HepG2 (cell line): ENCODE data around the gene GDPD5. TPM values are rescaled to one million over a fixed set of nuclear protein-coding genes. Genes with fewer than 3 reads are reported as not detected.

ENCODE experiments used
- ATAC-seq: fragments of 200-7000 bp; cut with Tn5 transposase; 3 replicates; pipeline ENCODE4 v1.9.1; 2020; ENCODE audit warnings: mild to moderate bottlenecking, moderate library complexity
- BruUV-seq: library from RNA; stranded (reverse); fragments of 400-500 nt; replicated peaks from 2 replicates; lab custom pipeline; 2021; lab: Mats Ljungman, UMichigan
- CTCF ChIA-PET: fragments of 300-600 bp; formaldehyde crosslinking; extraction: SDS; loops from one replicate; lab custom pipeline; 2021; ENCODE audit warnings: low total read pairs, inconsistent platforms, low intra/inter-chr PET ratio; lab: Yijun Ruan, JAX
- POLR2A ChIA-PET: fragments of 350-600 bp; sonication (Branson Sonifier 250); formaldehyde crosslinking; loops from one replicate; lab custom pipeline; 2020; ENCODE audit warnings: antibody characterized with exemption, inconsistent platforms; lab: Yijun Ruan, JAX
- DNase-seq: peaks from one replicate; pipeline ENCODE4 v3.0.0-alpha.2; 2015; ENCODE audit warnings: low spot score
- FAIRE-seq: peaks from 3 replicates; lab custom pipeline; 2011; peaks lifted over from hg19 to GRCh38; lab: Jason Lieb, UNC
- H2AFZ ChIP-seq: one replicate; pipeline ENCODE4 v1.6.1; 2011; ENCODE audit warnings: low read length, inconsistent platforms
- H3K27ac ChIP-seq: fragments of 300-600 bp; 3 replicates; pipeline ENCODE4 v1.8.0; 2011; ENCODE audit warnings: mixed run types, mild to moderate bottlenecking, mixed read lengths, low read length, inconsistent platforms; ENCODE audit not compliant: insufficient read depth; ENCODE audit errors: extremely low read length
- H3K27me3 ChIP-seq, 2 experiments: fragments of 200-600 bp in 1 of 2; 2 replicates in 1 of 2; 3 replicates in 1 of 2; pipeline versions ENCODE4 v1.6.0 to v1.8.0; 2011; ENCODE audit warnings: low read length in 2 of 2, mild to moderate bottlenecking in 2 of 2, moderate library complexity in 2 of 2, inconsistent platforms in 1 of 2; ENCODE audit not compliant: insufficient read depth in 2 of 2, control insufficient read depth in 1 of 2
- H3K36me3 ChIP-seq, 2 experiments: fragments of 200-600 bp in 1 of 2; replicated peaks in 1 of 2; 2 replicates in 1 of 2; 3 replicates in 1 of 2; pipeline versions ENCODE4 v1.5.1 to v1.8.0; 2011; ENCODE audit warnings: low read length in 2 of 2, inconsistent platforms in 1 of 2; ENCODE audit not compliant: insufficient read depth in 2 of 2, control insufficient read depth in 1 of 2
- H3K4me1 ChIP-seq: 2 replicates; pipeline ENCODE4 v1.5.1; 2012; ENCODE audit warnings: low read length, inconsistent platforms; ENCODE audit not compliant: insufficient read depth
- H3K4me2 ChIP-seq: 2 replicates; pipeline ENCODE4 v1.6.0; 2011; ENCODE audit warnings: low read depth, low read length, inconsistent platforms
- H3K4me3 ChIP-seq, 3 experiments: fragments of 200-600 bp in 1 of 3; sonication (generic), shearing (Covaris generic) in 1 of 3; replicated peaks in 1 of 3; 2 replicates each; pipeline ENCODE4 v1.5.1; 2011 to 2016; ENCODE audit warnings: low read length in 3 of 3, inconsistent platforms in 2 of 3, low read depth in 2 of 3, mild to moderate bottlenecking in 2 of 3, control low read depth in 1 of 3, mixed read lengths in 1 of 3; ENCODE audit not compliant: insufficient read depth in 1 of 3
- H3K79me2 ChIP-seq: one replicate; pipeline ENCODE4 v1.6.1; 2011; ENCODE audit warnings: low read length, inconsistent platforms; ENCODE audit not compliant: insufficient read depth
- H3K9ac ChIP-seq: 2 replicates; pipeline ENCODE4 v1.6.0; 2011; ENCODE audit warnings: mild to moderate bottlenecking, low read depth, low read length, inconsistent platforms; ENCODE audit not compliant: insufficient read depth
- H3K9me3 ChIP-seq: 2 replicates; pipeline ENCODE4 v1.5.1; 2012; ENCODE audit warnings: mild to moderate bottlenecking, low read length
- H4K20me1 ChIP-seq: 2 replicates; pipeline ENCODE4 v1.6.0; 2011; ENCODE audit warnings: inconsistent platforms, mild to moderate bottlenecking, low read length, moderate library complexity; ENCODE audit not compliant: insufficient read depth
- ATF3 ChIP-seq: sonication (generic); formaldehyde crosslinking; IDR thresholded peaks from 2 replicates; pipeline ENCODE4 v1.4.0; 2020; ENCODE audit warnings: missing genetic modification reagents
- E2F2 ChIP-seq: sonication (generic); formaldehyde crosslinking; IDR thresholded peaks from 2 replicates; pipeline ENCODE4 v1.4.0; 2020; ENCODE audit warnings: missing genetic modification reagents, borderline replicate concordance
- FOXP1 ChIP-seq, 2 experiments: fragments of 450-650 bp in 1 of 2; IDR thresholded peaks; 2 replicates each; pipeline ENCODE4 v1.6.1; 2017 to 2018; ENCODE audit warnings: antibody characterized with exemption in 1 of 2
- GMEB2 ChIP-seq: IDR thresholded peaks from 2 replicates; pipeline ENCODE4 v1.6.1; 2016; ENCODE audit warnings: missing biosample characterization, missing genetic modification reagents, low read depth
- HNF4A ChIP-seq: sonication (generic); formaldehyde crosslinking; IDR thresholded peaks from 2 replicates; pipeline ENCODE4 v1.4.0; 2020; ENCODE audit warnings: missing genetic modification reagents
- KAT7 ChIP-seq: IDR thresholded peaks from 2 replicates; pipeline ENCODE4 v1.6.1; 2018; ENCODE audit warnings: borderline replicate concordance, missing compliant biosample characterization
- SATB2 ChIP-seq: sonication (generic); formaldehyde crosslinking; IDR thresholded peaks from 2 replicates; pipeline ENCODE4 v1.5.0; 2020; ENCODE audit warnings: missing genetic modification reagents
- TOPORS ChIP-seq: sonication (generic); formaldehyde crosslinking; IDR thresholded peaks from 2 replicates; pipeline ENCODE4 v1.8.0; 2023; ENCODE audit warnings: mild to moderate bottlenecking, missing genetic modification reagents
- ZNF232 ChIP-seq: sonication (generic); formaldehyde crosslinking; IDR thresholded peaks from 2 replicates; pipeline ENCODE4 v1.4.0; 2020; ENCODE audit warnings: missing genetic modification reagents, borderline replicate concordance
- ZNF253 ChIP-seq: sonication (generic); formaldehyde crosslinking; IDR thresholded peaks from 2 replicates; pipeline ENCODE4 v1.8.0; 2022; ENCODE audit warnings: mild to moderate bottlenecking, missing genetic modification reagents, borderline replicate concordance
- ZNF557 ChIP-seq: sonication (generic); formaldehyde crosslinking; IDR thresholded peaks from 2 replicates; pipeline ENCODE4 v1.4.0; 2020; ENCODE audit warnings: missing genetic modification reagents
- ZNF709 ChIP-seq: sonication (generic); formaldehyde crosslinking; IDR thresholded peaks from 2 replicates; pipeline ENCODE4 v1.5.0; 2020; ENCODE audit warnings: mild to moderate bottlenecking, missing genetic modification reagents
- WGBS: methylation state at CpG from one replicate; pipeline ENCODE4 v1.1.6; 2017; ENCODE audit warnings: low lambda C conversion rate; 5-methylcytosine and 5-hydroxymethylcytosine counted together
- in situ Hi-C: cut with HindIII; loops from 2 replicates; pipeline ENCODE4 v1.10.0; 2017; ENCODE audit warnings: low pct_unique_long_range_greater_than_20kb; ENCODE audit not compliant: extremely low pct_ligation_motif_present
- intact Hi-C: fragments of 100-400 bp; cut with micrococcal nuclease; formaldehyde crosslinking; loops from one replicate; pipeline ENCODE4 v1.10.0; 2022; ENCODE audit not compliant: unreplicated experiment
- polyA plus RNA-seq, 8 experiments: library from polyadenylated mRNA; depleted of rRNA in 3 of 8; stranded (reverse) in 7 of 8; unstranded in 1 of 8; fragments of >200 nt; fragmentation: Illumina TruSeq in 4 of 8; extraction: Trizol in 4 of 8; gene quantifications; 2 replicates each; pipeline versions ENCODE4 v1.2.1 to v1.2.3, GENCODE V29; 2011 to 2016; ENCODE audit warnings: low read depth in 4 of 8, missing spikeins in 1 of 8, mixed read lengths in 1 of 8; ENCODE audit not compliant: insufficient read depth in 1 of 8
- total RNA-seq, 5 experiments: library from RNA; depleted of rRNA; stranded (reverse); fragments of >200 nt; fragmentation: Illumina TruSeq; extraction: Trizol; gene quantifications; 2 replicates each; pipeline ENCODE4 v1.2.3, GENCODE V29; 2016; ENCODE audit warnings: low read depth in 1 of 5
- TF ChIP-seq, protein P1 (sequence below): sonication (generic); formaldehyde crosslinking; IDR thresholded peaks from 2 replicates; pipeline ENCODE4 v1.4.0; 2020; ENCODE audit warnings: low read depth, mild to moderate bottlenecking, missing genetic modification reagents
- TF ChIP-seq, protein P2 (sequence below): IDR thresholded peaks from 2 replicates; pipeline ENCODE4 v1.6.1; 2016

The GDPD5 gene
- total and polyA plus RNA-seq, 2 of the 13 experiments (the other 11 are each of a cell fraction or from before 2014, with no cell fraction given): 55.0 to 67.5 TPM

DNA sequence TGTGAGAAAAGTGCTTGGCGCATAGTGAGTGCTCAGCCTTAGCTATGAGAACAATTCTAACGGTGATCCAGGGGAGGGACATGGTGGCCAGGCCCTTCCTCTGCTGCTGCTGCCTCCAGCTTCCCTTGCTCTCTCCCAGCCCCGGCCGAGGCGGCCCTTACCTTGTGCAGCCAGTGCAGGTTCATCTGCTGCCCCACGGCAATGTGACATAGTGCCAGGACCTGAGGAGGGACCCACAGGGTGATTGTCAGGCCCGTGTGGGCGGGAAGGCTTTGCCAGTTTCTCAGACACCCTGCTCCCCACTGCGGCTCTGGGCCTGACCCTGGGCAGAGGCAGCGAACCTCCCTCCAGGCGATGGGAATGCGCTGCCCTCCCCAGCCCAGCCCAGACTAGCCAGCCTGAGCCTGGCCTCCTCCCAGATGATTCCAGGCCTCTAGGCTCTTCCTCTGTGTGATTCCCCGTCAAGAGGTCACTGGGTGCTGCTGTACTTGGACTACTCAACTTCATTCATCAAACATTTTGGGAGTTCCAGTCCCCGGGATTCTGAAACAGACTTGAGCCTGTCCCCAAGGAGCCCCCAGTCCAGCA is 69.1 kb downstream of the GDPD5 start:
- POLR2A ChIA-PET: no interaction called here
- in situ Hi-C loops (no loop called here), intact Hi-C loops (no loop called here)
- TF ChIP-seq ZNF709 (CRISPR knock-in tag): no peak
- TF ChIP-seq TOPORS (CRISPR knock-in tag): no peak
- no peak for TF ChIP-seq FOXP1 (IDR thresholded peaks at IDR 0.05)
- TF ChIP-seq FOXP1 (CRISPR knock-in tag; IDR thresholded peaks at IDR 0.05): no peak
- TF ChIP-seq ZNF557 (CRISPR knock-in tag): no peak
- no peak for TF ChIP-seq SATB2 (CRISPR knock-in tag)
- CTCF ChIA-PET: no interaction called here
- no peak for FAIRE-seq
- H2AFZ ChIP-seq: no peak overlapping the region
- no TSS peak for BruUV-seq
- DNase-seq: no peak
- H3K27ac ChIP-seq: no peak overlapping the region
- no peaks in the 10 kb centered on the region for H3K79me2 ChIP-seq
- WGBS: 96% methylated on average over 9 of the region's 14 CpGs
- no peak overlapping the region for H3K4me2 ChIP-seq
- H4K20me1 ChIP-seq: no peaks in the 10 kb centered on the region
- no peaks in the 10 kb centered on the region for H3K9me3 ChIP-seq
- no peaks in the 10 kb centered on the region for H3K4me1 ChIP-seq
- no peak overlapping the region for H3K9ac ChIP-seq
- no peak for ATAC-seq
- no peaks in the 10 kb centered on the region for H3K27me3 ChIP-seq
- H3K36me3 ChIP-seq: peaks cover 42 to 71% of the 10 kb centered on the region in 2 experiments; a peak in 4 of 5 replicates
- H3K4me3 ChIP-seq: no peak overlapping the region

DNA sequence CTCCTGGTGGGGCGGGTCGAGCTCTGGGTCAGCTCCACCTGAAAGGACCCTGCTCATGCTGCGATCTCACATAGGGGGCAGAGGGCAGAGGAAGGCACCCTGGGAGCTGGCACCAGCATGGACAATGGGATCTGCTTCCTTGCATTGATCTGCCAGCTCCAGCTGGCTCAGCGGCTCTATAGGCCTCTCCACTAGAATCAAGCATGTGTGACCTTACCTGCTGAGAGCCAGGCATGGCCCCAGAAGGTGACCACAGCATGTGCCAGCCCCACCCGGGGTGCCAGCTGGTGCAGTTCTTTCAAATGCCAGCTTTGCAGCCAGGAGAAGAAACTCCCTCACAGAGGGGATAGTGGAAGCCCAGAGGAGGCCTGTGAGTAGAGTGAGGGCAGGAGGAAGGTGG is 70.8 kb downstream of the GDPD5 start:
- BruUV-seq: no TSS peak
- H3K4me3 ChIP-seq: no peak overlapping the region
- H3K36me3 ChIP-seq: peaks cover 34 to 62% of the 10 kb centered on the region in 2 experiments; a peak in 4 of 5 replicates
- no peak overlapping the region for H3K27ac ChIP-seq
- H3K4me1 ChIP-seq: no peaks in the 10 kb centered on the region
- intact Hi-C loops (no loop called here), in situ Hi-C loops (no loop called here)
- ChIA-PET CTCF (no interaction called here), POLR2A (no interaction called here)
- no peaks in the 10 kb centered on the region for H3K27me3 ChIP-seq
- H3K9ac ChIP-seq: no peak overlapping the region
- H3K4me2 ChIP-seq: no peak overlapping the region
- 78% methylated on average over 2 of the region's 5 CpGs for WGBS
- no peak for DNase-seq
- no peaks in the 10 kb centered on the region for H3K9me3 ChIP-seq
- H3K79me2 ChIP-seq: no peaks in the 10 kb centered on the region
- no peak for FAIRE-seq
- H4K20me1 ChIP-seq: no peaks in the 10 kb centered on the region
- no peak for ATAC-seq
- H2AFZ ChIP-seq: no peak overlapping the region
- TF ChIP-seq ZNF232 (no peak), KAT7 (CRISPR knock-in tag) (no peak), ZNF253 (CRISPR knock-in tag) (no peak), HNF4A (no peak), ATF3 (no peak), GMEB2 (no peak), E2F2 (CRISPR knock-in tag) (no peak)
- TF ChIP-seq, protein P1, sequence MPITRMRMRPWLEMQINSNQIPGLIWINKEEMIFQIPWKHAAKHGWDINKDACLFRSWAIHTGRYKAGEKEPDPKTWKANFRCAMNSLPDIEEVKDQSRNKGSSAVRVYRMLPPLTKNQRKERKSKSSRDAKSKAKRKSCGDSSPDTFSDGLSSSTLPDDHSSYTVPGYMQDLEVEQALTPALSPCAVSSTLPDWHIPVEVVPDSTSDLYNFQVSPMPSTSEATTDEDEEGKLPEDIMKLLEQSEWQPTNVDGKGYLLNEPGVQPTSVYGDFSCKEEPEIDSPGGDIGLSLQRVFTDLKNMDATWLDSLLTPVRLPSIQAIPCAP (CRISPR knock-in tag): no peak
- TF ChIP-seq, protein P2, sequence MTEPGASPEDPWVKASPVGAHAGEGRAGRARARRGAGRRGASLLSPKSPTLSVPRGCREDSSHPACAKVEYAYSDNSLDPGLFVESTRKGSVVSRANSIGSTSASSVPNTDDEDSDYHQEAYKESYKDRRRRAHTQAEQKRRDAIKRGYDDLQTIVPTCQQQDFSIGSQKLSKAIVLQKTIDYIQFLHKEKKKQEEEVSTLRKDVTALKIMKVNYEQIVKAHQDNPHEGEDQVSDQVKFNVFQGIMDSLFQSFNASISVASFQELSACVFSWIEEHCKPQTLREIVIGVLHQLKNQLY (CRISPR knock-in tag): no peak
